Raji (cell line): ENCODE measurements around the gene ITGAV.

ENCODE experiments used
- POLR2A ChIP-seq: IDR thresholded peaks from 2 replicates; pipeline ENCODE4 v1.6.1; 2011; ENCODE audit warnings: low read depth, low read length, control low read depth; ENCODE audit not compliant: insufficient read depth

Gene ITGAV

GRCh38 chr2:186593523-186593922, 3.7 kb downstream of the ITGAV start:
- no peak for TF ChIP-seq POLR2A

- TF ChIP-seq POLR2A, result no peak
Measured at GRCh38 chr2:186594001-186594722, 4.3 kb downstream of the ITGAV start.

GRCh38 chr2:186595219-186595618, 5.4 kb downstream of the ITGAV start:
- TF ChIP-seq POLR2A, result no peak

GRCh38 chr2:186599186-186599778, 9.4 kb downstream of the ITGAV start:
- no peak for TF ChIP-seq POLR2A

GRCh38 chr2:186603286-186603685, 13.4 kb downstream of the ITGAV start:
- TF ChIP-seq POLR2A, result no peak

GRCh38 chr2:186605041-186605440, 15.2 kb downstream of the ITGAV start:
- no peak for TF ChIP-seq POLR2A

GRCh38 chr2:186607660-186608324, 17.9 kb downstream of the ITGAV start:
- no peak for TF ChIP-seq POLR2A

GRCh38 chr2:186610785-186611184, 20.9 kb downstream of the ITGAV start:
- TF ChIP-seq POLR2A, result no peak

- TF ChIP-seq POLR2A, result no peak
Measured at GRCh38 chr2:186611526-186611925, 21.7 kb downstream of the ITGAV start.

- TF ChIP-seq POLR2A, result no peak
Measured at GRCh38 chr2:186612026-186612425, 22.2 kb downstream of the ITGAV start.

GRCh38 chr2:186612555-186613440, 22.9 kb downstream of the ITGAV start:
- no peak for TF ChIP-seq POLR2A

- TF ChIP-seq POLR2A, result no peak
Measured at GRCh38 chr2:186614373-186614772, 24.5 kb downstream of the ITGAV start.

GRCh38 chr2:186617148-186617547, 27.3 kb downstream of the ITGAV start:
- no peak for TF ChIP-seq POLR2A

- TF ChIP-seq POLR2A, result no peak
Measured at GRCh38 chr2:186617771-186618170, 27.9 kb downstream of the ITGAV start.

GRCh38 chr2:186618696-186619095, 28.8 kb downstream of the ITGAV start:
- TF ChIP-seq POLR2A, result no peak
